A549 (cell line): ENCODE data around the gene HSD11B1L.
"Not testable (repeated sequence)": the region's sequence is repeated elsewhere in the genome, so short reads cannot be mapped to it uniquely, and the experiment has no call there.

Source experiments
- CBX2 ChIP-seq: fragments of 200-600 bp; sonication (generic); IDR thresholded peaks from 2 replicates; pipeline ENCODE4 v1.6.1; 2016; ENCODE audit warnings: low read depth, mild to moderate bottlenecking, borderline replicate concordance
- CTCF ChIP-seq: fragments of >200 bp; sonication (Bioruptor Twin); formaldehyde crosslinking; IDR thresholded peaks from 3 replicates; pipeline ENCODE4 v1.5.1; 2016
- EP300 ChIP-seq, 2 experiments: fragments of >200 bp; sonication (Bioruptor Twin); formaldehyde crosslinking; IDR thresholded peaks; 2 replicates in 1 of 2; 3 replicates in 1 of 2; pipeline ENCODE4 v1.6.1; 2016 to 2017
- ESRRA ChIP-seq: fragments of 150-350 bp; IDR thresholded peaks from 2 replicates; pipeline ENCODE4 v1.6.1; 2014; ENCODE audit warnings: mild to moderate bottlenecking, low read length, borderline replicate concordance
- HES2 ChIP-seq: fragments of >200 bp; sonication (Bioruptor Twin); formaldehyde crosslinking; IDR thresholded peaks from 2 replicates; pipeline ENCODE4 v1.6.1; 2016
- JUN ChIP-seq, 2 experiments: fragments of >200 bp; sonication (Bioruptor Twin); formaldehyde crosslinking; IDR thresholded peaks; 2 replicates in 1 of 2; 3 replicates in 1 of 2; pipeline ENCODE4 v1.6.1; 2016 to 2017
- KDM1A ChIP-seq: fragments of 200-600 bp; sonication (generic); IDR thresholded peaks from 2 replicates; pipeline ENCODE4 v1.6.1; 2016; ENCODE audit warnings: low read depth, mild to moderate bottlenecking
- NPAS2 ChIP-seq: fragments of 250-450 bp; sonication (Bioruptor Pico); IDR thresholded peaks from 2 replicates; pipeline ENCODE4 v1.8.0; 2022; ENCODE audit warnings: mild to moderate bottlenecking, moderate library complexity, borderline replicate concordance
- PHF8 ChIP-seq: fragments of 200-600 bp; sonication (generic); IDR thresholded peaks from 2 replicates; pipeline ENCODE4 v1.6.1; 2016; ENCODE audit warnings: low read depth, mild to moderate bottlenecking, antibody characterized with exemption, moderate library complexity, borderline replicate concordance
- POLR2A ChIP-seq: IDR thresholded peaks from 2 replicates; pipeline ENCODE4 v1.6.1; 2012; ENCODE audit warnings: mild to moderate bottlenecking, low read length
- ZFP36 ChIP-seq: fragments of 450-650 bp; IDR thresholded peaks from 2 replicates; pipeline ENCODE4 v1.6.1; 2014; ENCODE audit warnings: borderline replicate concordance; ENCODE audit not compliant: partially characterized antibody

GRCh38 chr19:5733172-5733571 is 52.3 kb downstream of the HSD11B1L start:
- not testable (repeated sequence) for TF ChIP-seq EP300 (IDR thresholded peaks at IDR 0.05); CTCF; PHF8; KDM1A; POLR2A; ZFP36; JUN (IDR thresholded peaks at IDR 0.05); CBX2; NPAS2 (CRISPR knock-in tag); HES2; ESRRA
